ENCODE measurements around the gene EPAS1.

The EPAS1 gene

GRCh38 chr2:46335391-46336282, 38.4 kb downstream of the EPAS1 start:
- no peak for DNase-seq (ENCODE audit: low spot score)
- no peak for TF ChIP-seq CTCF (IDR thresholded peaks at IDR 0.05; ENCODE audit: extremely low read depth, missing control alignments)

- TF ChIP-seq CTCF (IDR thresholded peaks at IDR 0.05; ENCODE audit: extremely low read depth, missing control alignments), result no peak
Measured at GRCh38 chr2:46336283-46336959, 39.2 kb downstream of the EPAS1 start.

GRCh38 chr2:46337208-46337994, 40.2 kb downstream of the EPAS1 start:
- no peak for DNase-seq (ENCODE audit: low spot score)
- no peak for TF ChIP-seq CTCF (IDR thresholded peaks at IDR 0.05; ENCODE audit: extremely low read depth, missing control alignments)

More at GRCh38 chr2:46336283-46336959, 39.2 kb downstream of the EPAS1 start:
- DNase-seq (ENCODE audit: low spot score), result no peak

GRCh38 chr2:46338674-46339073, 41.5 kb downstream of the EPAS1 start:
- no peak for TF ChIP-seq CTCF (IDR thresholded peaks at IDR 0.05; ENCODE audit: extremely low read depth, missing control alignments)

GRCh38 chr2:46339200-46339599, 42.0 kb downstream of the EPAS1 start:
- TF ChIP-seq CTCF (IDR thresholded peaks at IDR 0.05; ENCODE audit: extremely low read depth, missing control alignments), result no peak
- no peak for DNase-seq (ENCODE audit: low spot score)

More at GRCh38 chr2:46338674-46339073, 41.5 kb downstream of the EPAS1 start:
- no peak for DNase-seq (ENCODE audit: low spot score)

- no peak for TF ChIP-seq CTCF (IDR thresholded peaks at IDR 0.05; ENCODE audit: extremely low read depth, missing control alignments)
- DNase-seq (ENCODE audit: low spot score), result no peak
Measured at GRCh38 chr2:46339676-46340459, 42.7 kb downstream of the EPAS1 start.
